ENCODE measurements around the gene PSORS1C2. TPM values are rescaled to one million over a fixed set of nuclear protein-coding genes. Genes with fewer than 3 reads are reported as not detected.
"Not testable (repeated sequence)": the region's sequence is repeated elsewhere in the genome, so short reads cannot be mapped to it uniquely, and the experiment has no call there.

PSORS1C2 gene
- total RNA-seq (2014; rRNA removed; shearing (Covaris generic)) (not detected in 2 replicates), polyA plus RNA-seq (2016; fragmentation: Nextera tagmentation; extraction: Ambion mirVana) (0.16 TPM in 1 of 2 replicates, not detected in the other)

GRCh38 chr6:31138982-31139381 is at the start of gene PSORS1C2:
Gene PSORS1C2 (minus strand): TSS chr6:31139066. CDS start chr6:31139026, 40 bp downstream.
- no peaks in the 10 kb centered on the region for H3K27me3 ChIP-seq (replicated peaks; ENCODE audit: insufficient read depth)
- DNase-seq: no peak
- no peak for TF ChIP-seq EZH2phosphoT487 (IDR thresholded peaks at IDR 0.05; ENCODE audit: insufficient read depth, low read depth)
- no peak for TF ChIP-seq EZH2 (IDR thresholded peaks at IDR 0.05; ENCODE audit: insufficient read depth, poor library complexity, severe bottlenecking)
- no peaks in the 10 kb centered on the region for H3K9me3 ChIP-seq (ENCODE audit: low read depth)
- in situ Hi-C loops (cut with MboI): loop anchor here (5.0 kb wide), 1 partner anchor 53 kb away; no protein-coding TSS in a partner anchor
- no peaks in the 10 kb centered on the region for H3K9me2 ChIP-seq (ENCODE audit: insufficient read depth)
- peak within 1 kb of the TSS; percentile 78 for H2AFZ ChIP-seq
- peaks cover 15% of the 10 kb centered on the region for H3K4me1 ChIP-seq (ENCODE audit: insufficient read depth)
- H3K9ac ChIP-seq: no peak within 1 kb of the TSS
- no peaks in the 10 kb centered on the region for H4K20me1 ChIP-seq (ENCODE audit: insufficient read depth)
- H3K4me2 ChIP-seq (ENCODE audit: unreplicated experiment): no peak within 1 kb of the TSS
- WGBS, 2 experiments (ENCODE audit: low coverage in 1 of 2, low lambda C conversion rate in 2 of 2, missing lambda C conversion rate in 2 of 2): 86% methylated on average over 4 of the region's 4 CpGs
- H3K36me3 ChIP-seq (ENCODE audit: low read depth): no peaks in the 10 kb centered on the region
- H3K4me3 ChIP-seq: no peak within 1 kb of the TSS
- H3K27ac ChIP-seq: no peak within 1 kb of the TSS
- H3K79me2 ChIP-seq (ENCODE audit: insufficient read depth): no peaks in the 10 kb centered on the region
- no peaks in the 10 kb centered on the region for H3F3A ChIP-seq (ENCODE audit: insufficient read depth)

DNA sequence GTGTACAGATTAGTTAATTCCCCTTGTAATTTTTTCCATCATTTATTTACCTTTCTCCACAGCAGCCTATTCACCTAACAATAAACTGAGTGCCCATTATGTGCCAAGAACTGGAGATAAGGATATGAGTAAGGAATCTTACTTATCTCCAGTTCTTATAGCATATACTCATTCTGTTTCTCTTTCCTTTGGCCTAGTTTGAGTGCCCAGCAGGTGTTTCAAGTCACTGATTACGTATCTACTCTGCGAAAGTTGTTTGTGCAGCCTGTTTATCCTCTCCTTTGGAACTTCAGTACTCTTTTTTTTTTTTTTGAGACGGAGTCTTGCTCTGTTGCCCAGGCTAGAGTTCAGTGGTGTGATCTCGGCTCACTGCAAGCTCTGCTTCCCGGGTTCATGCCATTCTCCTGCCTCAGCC is 48.9 kb upstream of the PSORS1C2 start:
- no peak overlapping the region for H2AFZ ChIP-seq
- TF ChIP-seq EZH2 (IDR thresholded peaks at IDR 0.05; ENCODE audit: insufficient read depth, poor library complexity, severe bottlenecking): no peak
- no peak for TF ChIP-seq EZH2phosphoT487 (IDR thresholded peaks at IDR 0.05; ENCODE audit: insufficient read depth, low read depth)
- no peak for DNase-seq
- no peaks in the 10 kb centered on the region for H3K79me2 ChIP-seq (ENCODE audit: insufficient read depth)
- H3K4me2 ChIP-seq (ENCODE audit: unreplicated experiment): no peak overlapping the region
- in situ Hi-C loops (cut with MboI): no loop called here
- no peaks in the 10 kb centered on the region for H3F3A ChIP-seq (ENCODE audit: insufficient read depth)
- no peaks in the 10 kb centered on the region for H3K27me3 ChIP-seq (replicated peaks; ENCODE audit: insufficient read depth)
- no peak overlapping the region for H3K27ac ChIP-seq
- H3K36me3 ChIP-seq (ENCODE audit: low read depth): no peaks in the 10 kb centered on the region
- H3K9ac ChIP-seq: no peak overlapping the region
- no peaks in the 10 kb centered on the region for H3K9me3 ChIP-seq (ENCODE audit: low read depth)
- H3K9me2 ChIP-seq (ENCODE audit: insufficient read depth): no peaks in the 10 kb centered on the region
- H3K4me1 ChIP-seq (ENCODE audit: insufficient read depth): no peaks in the 10 kb centered on the region
- H3K4me3 ChIP-seq: no peak overlapping the region
- no peaks in the 10 kb centered on the region for H4K20me1 ChIP-seq (ENCODE audit: insufficient read depth)
- 78 to 82% methylated on average over 5 of the region's 5 CpGs for WGBS, 2 experiments (ENCODE audit: low coverage in 1 of 2, low lambda C conversion rate in 2 of 2, missing lambda C conversion rate in 2 of 2)

- no peaks in the 10 kb centered on the region for H3K36me3 ChIP-seq (ENCODE audit: low read depth)
- WGBS, 2 experiments (ENCODE audit: low coverage in 1 of 2, low lambda C conversion rate in 2 of 2, missing lambda C conversion rate in 2 of 2): 80 to 81% methylated on average over 24 of the region's 24 CpGs
- DNase-seq: no peak
- no peak overlapping the region for H3K9ac ChIP-seq
- no peaks in the 10 kb centered on the region for H3K79me2 ChIP-seq (ENCODE audit: insufficient read depth)
- H3F3A ChIP-seq (ENCODE audit: insufficient read depth): no peaks in the 10 kb centered on the region
- no peak overlapping the region for H3K4me3 ChIP-seq
- no peak overlapping the region for H2AFZ ChIP-seq
- no peaks in the 10 kb centered on the region for H3K9me3 ChIP-seq (ENCODE audit: low read depth)
- TF ChIP-seq EZH2 (IDR thresholded peaks at IDR 0.05; ENCODE audit: insufficient read depth, poor library complexity, severe bottlenecking) (no peak), EZH2phosphoT487 (IDR thresholded peaks at IDR 0.05; ENCODE audit: insufficient read depth, low read depth) (no peak)
- H3K9me2 ChIP-seq (ENCODE audit: insufficient read depth): no peaks in the 10 kb centered on the region
- no peaks in the 10 kb centered on the region for H4K20me1 ChIP-seq (ENCODE audit: insufficient read depth)
- H3K4me2 ChIP-seq (ENCODE audit: unreplicated experiment): no peak overlapping the region
- H3K27ac ChIP-seq: no peak overlapping the region
- in situ Hi-C loops (cut with MboI): no loop called here
- no peaks in the 10 kb centered on the region for H3K4me1 ChIP-seq (ENCODE audit: insufficient read depth)
- H3K27me3 ChIP-seq (replicated peaks; ENCODE audit: insufficient read depth): no peaks in the 10 kb centered on the region
Measured at GRCh38 chr6:31186052-31186734, 47.3 kb upstream of the PSORS1C2 start.

DNA sequence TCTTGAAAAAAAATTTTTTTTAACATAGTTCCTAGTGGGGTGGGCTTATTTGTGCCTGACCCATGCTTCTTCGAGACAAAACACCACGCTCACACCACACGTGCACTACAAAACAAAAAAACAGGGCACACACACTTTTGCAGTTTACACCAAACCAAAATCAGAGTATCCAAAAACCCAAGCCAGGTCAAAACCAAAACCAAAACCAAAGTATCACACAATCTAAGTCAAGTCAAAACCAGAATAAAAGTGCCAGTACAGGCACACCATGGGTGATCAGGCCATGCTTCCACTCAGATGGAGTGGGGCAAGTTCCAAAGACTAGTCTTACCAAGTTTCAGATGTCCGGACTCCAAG is 46.8 kb upstream of the PSORS1C2 start:
- H4K20me1 ChIP-seq (ENCODE audit: insufficient read depth); H3K9me3 ChIP-seq (ENCODE audit: low read depth); H3K79me2 ChIP-seq (ENCODE audit: insufficient read depth); H2AFZ ChIP-seq; H3F3A ChIP-seq (ENCODE audit: insufficient read depth); H3K9me2 ChIP-seq (ENCODE audit: insufficient read depth); DNase-seq; H3K4me1 ChIP-seq (ENCODE audit: insufficient read depth); H3K36me3 ChIP-seq (ENCODE audit: low read depth); H3K27me3 ChIP-seq (replicated peaks; ENCODE audit: insufficient read depth); in situ Hi-C loops (cut with MboI); H3K27ac ChIP-seq; H3K4me2 ChIP-seq (ENCODE audit: unreplicated experiment); H3K4me3 ChIP-seq; H3K9ac ChIP-seq: not testable (repeated sequence)
- 93 to 97% methylated on average over 4 of the region's 4 CpGs for WGBS, 2 experiments (ENCODE audit: low coverage in 1 of 2, low lambda C conversion rate in 2 of 2, missing lambda C conversion rate in 2 of 2)

DNA sequence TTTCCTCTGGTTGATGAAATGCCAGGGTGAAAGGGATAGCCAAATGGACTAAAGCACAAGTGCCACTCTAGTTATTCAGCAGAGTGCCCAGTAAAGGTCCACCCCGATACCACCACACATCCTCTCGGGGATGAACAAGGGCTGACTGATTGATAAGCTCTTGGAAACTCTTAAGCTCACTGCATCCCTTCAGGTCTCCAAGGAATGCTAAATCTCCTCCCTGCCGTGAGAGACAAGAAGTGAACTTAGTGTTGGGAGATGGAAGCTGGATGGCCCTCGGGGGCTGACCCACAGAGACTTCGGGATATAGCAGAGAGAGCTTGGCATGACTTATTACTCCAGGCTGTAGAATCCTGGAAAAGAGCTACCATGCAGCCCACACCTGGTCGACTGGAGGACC is 45.0 kb upstream of the PSORS1C2 start:
- 75 to 77% methylated on average over 6 of the region's 6 CpGs for WGBS, 2 experiments (ENCODE audit: low coverage in 1 of 2, low lambda C conversion rate in 2 of 2, missing lambda C conversion rate in 2 of 2)
- H2AFZ ChIP-seq; H3K4me1 ChIP-seq (ENCODE audit: insufficient read depth); H3K4me3 ChIP-seq; H3K9me3 ChIP-seq (ENCODE audit: low read depth); H3K27me3 ChIP-seq (replicated peaks; ENCODE audit: insufficient read depth); H3K27ac ChIP-seq; H3K4me2 ChIP-seq (ENCODE audit: unreplicated experiment); H3F3A ChIP-seq (ENCODE audit: insufficient read depth); H3K9ac ChIP-seq; H3K9me2 ChIP-seq (ENCODE audit: insufficient read depth); H3K79me2 ChIP-seq (ENCODE audit: insufficient read depth); H4K20me1 ChIP-seq (ENCODE audit: insufficient read depth); DNase-seq; in situ Hi-C loops (cut with MboI); H3K36me3 ChIP-seq (ENCODE audit: low read depth): not testable (repeated sequence)

DNA sequence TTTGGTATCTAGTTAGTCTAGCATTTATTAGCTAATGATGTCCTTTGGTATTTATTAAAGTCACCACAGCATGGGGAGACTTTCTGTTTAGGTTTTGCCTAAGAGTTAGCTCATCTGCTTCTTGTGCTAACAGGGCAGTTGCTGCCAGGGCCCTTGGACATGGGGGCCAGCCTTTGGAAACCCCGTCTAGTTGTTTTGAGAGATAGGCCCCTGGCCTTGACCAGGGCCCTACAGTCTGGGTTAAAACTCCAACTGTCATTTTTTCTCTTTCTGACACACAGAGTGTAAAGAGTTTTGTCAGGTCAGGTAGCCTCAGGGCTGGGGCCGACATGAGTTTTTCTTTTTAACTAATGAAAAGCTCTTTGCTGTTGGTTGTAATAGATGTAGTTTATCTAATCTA is 44.4 kb upstream of the PSORS1C2 start:
- WGBS, 2 experiments (ENCODE audit: low coverage in 1 of 2, low lambda C conversion rate in 2 of 2, missing lambda C conversion rate in 2 of 2): 85 to 88% methylated on average over 2 of the region's 2 CpGs
- in situ Hi-C loops (cut with MboI); H3K9me2 ChIP-seq (ENCODE audit: insufficient read depth); H3K9ac ChIP-seq; DNase-seq; H3K36me3 ChIP-seq (ENCODE audit: low read depth); H3K79me2 ChIP-seq (ENCODE audit: insufficient read depth); H3K4me3 ChIP-seq; H3F3A ChIP-seq (ENCODE audit: insufficient read depth); H3K4me2 ChIP-seq (ENCODE audit: unreplicated experiment); H3K27me3 ChIP-seq (replicated peaks; ENCODE audit: insufficient read depth); H3K9me3 ChIP-seq (ENCODE audit: low read depth); H3K4me1 ChIP-seq (ENCODE audit: insufficient read depth); H2AFZ ChIP-seq; H4K20me1 ChIP-seq (ENCODE audit: insufficient read depth); H3K27ac ChIP-seq: not testable (repeated sequence)

Measured in GM23248 (cell line).